HT-29 (cell line): ENCODE results near the gene U2SURP. TPM values are rescaled to one million over a fixed set of nuclear protein-coding genes. Genes with fewer than 3 reads are reported as not detected.

Experiments used
- DNase-seq: peaks from one replicate; pipeline ENCODE4 v3.0.0-alpha.2; 2015; ENCODE audit warnings: low spot score
- total RNA-seq: library from RNA; depleted of rRNA; stranded (reverse); fragments of >200 nt; shearing (Covaris generic); gene quantifications from 2 replicates; pipeline ENCODE4 v1.2.3, GENCODE V29; 2014; rRNA removed

U2SURP gene
- 50.4 and 52.5 TPM in 2 replicates for total RNA-seq

- peak; percentile 98 for DNase-seq
These were observed at the start of gene U2SURP for GRCh38 chr3:143001369-143002082. TSS of gene U2SURP (plus strand) at chr3:143001570. CDS start at chr3:143001629, 59 bp downstream.

GRCh38 chr3:142951794-142952193, 49.6 kb upstream of the U2SURP start:
- DNase-seq, result no peak

GRCh38 chr3:142952272-142953193, 48.8 kb upstream of the U2SURP start:
- DNase-seq, result no peak

GRCh38 chr3:142953443-142953842, 47.9 kb upstream of the U2SURP start:
- no peak for DNase-seq

- DNase-seq, result peak; percentile 35
These were observed 42.7 kb upstream of the U2SURP start for GRCh38 chr3:142958707-142959106.

GRCh38 chr3:142960322-142960850, 41.0 kb upstream of the U2SURP start:
- DNase-seq, result no peak

- DNase-seq, result no peak
These were observed 39.8 kb upstream of the U2SURP start for GRCh38 chr3:142961539-142961938.

GRCh38 chr3:142962175-142962519, 39.2 kb upstream of the U2SURP start:
- no peak for DNase-seq

GRCh38 chr3:142962520-142963233, 38.7 kb upstream of the U2SURP start:
- DNase-seq, result no peak

- no peak for DNase-seq
These were observed 38.2 kb upstream of the U2SURP start for GRCh38 chr3:142963234-142963515.

GRCh38 chr3:142963516-142964448, 37.6 kb upstream of the U2SURP start, which contains the start of gene PAQR9:
TSS of gene PAQR9 (minus strand) at chr3:142963674. CDS start at chr3:142963336, 338 bp downstream.
- no peak for DNase-seq

- DNase-seq, result no peak
These were observed 35.8 kb upstream of the U2SURP start for GRCh38 chr3:142965581-142965980.

GRCh38 chr3:142966808-142967207, 34.6 kb upstream of the U2SURP start:
- DNase-seq, result no peak

GRCh38 chr3:142968319-142969025, 32.9 kb upstream of the U2SURP start:
- DNase-seq, result no peak

GRCh38 chr3:142971431-142971830, 29.9 kb upstream of the U2SURP start:
- DNase-seq, result no peak

- DNase-seq, result no peak
These were observed 29.1 kb upstream of the U2SURP start for GRCh38 chr3:142972092-142972753.

GRCh38 chr3:142973217-142974009, 28.0 kb upstream of the U2SURP start:
- DNase-seq, result no peak

- no peak for DNase-seq
These were observed 25.9 kb upstream of the U2SURP start for GRCh38 chr3:142975316-142975995.
